ENCODE measurements around the gene PRLHR. TPM values are rescaled to one million over a fixed set of nuclear protein-coding genes. Genes with fewer than 3 reads are reported as not detected.

Gene PRLHR
- total RNA-seq, 4 donors from 2014 or later = 0.90 to 2.4 (median 2.1) TPM

- peaks cover 13 to 14% of the 10 kb centered on the region in 2 donors for H3K4me1 ChIP-seq
- DNase-seq = peak in 1 of 2 donors; percentile 75
- no peaks in the 10 kb centered on the region for H3K9me3 ChIP-seq
- H3K27ac ChIP-seq = peak overlapping the region; percentile 87 to 91
- H3K27me3 ChIP-seq = no peaks in the 10 kb centered on the region
- no peak overlapping the region for H3K4me3 ChIP-seq
- intact Hi-C loops (cut with DNase I; ENCODE audit: low total_unique reads) = no loop called here
- TF ChIP-seq CTCF (IDR thresholded peaks at IDR 0.05) = no peak
- no peak for TF ChIP-seq POLR2A (IDR thresholded peaks at IDR 0.05)
- H3K36me3 ChIP-seq = no peaks in the 10 kb centered on the region
These were observed 33.8 kb upstream of the PRLHR start for GRCh38 chr10:118629211-118629610.

- no peak overlapping the region for H3K4me3 ChIP-seq
- H3K27ac ChIP-seq = peak overlapping the region; percentile 83 to 87
These were observed 32.9 kb upstream of the PRLHR start for GRCh38 chr10:118628397-118628796.

GRCh38 chr10:118626953-118627352 is 31.5 kb upstream of the PRLHR start:
- no peak for DNase-seq
- intact Hi-C loops (cut with DNase I; ENCODE audit: low total_unique reads) = no loop called here

More at GRCh38 chr10:118628397-118628796, 32.9 kb upstream of the PRLHR start:
- TF ChIP-seq POLR2A (IDR thresholded peaks at IDR 0.05) (no peak), CTCF (IDR thresholded peaks at IDR 0.05) (no peak)
- Histone ChIP-seq H3K4me1 (peaks cover 13 to 14% of the 10 kb centered on the region in 2 donors), H3K36me3 (no peaks in the 10 kb centered on the region), H3K9me3 (no peaks in the 10 kb centered on the region), H3K27me3 (no peaks in the 10 kb centered on the region)
- intact Hi-C loops (cut with DNase I; ENCODE audit: low total_unique reads) = no loop called here
- DNase-seq = no peak

GRCh38 chr10:118625504-118625903 is 30.1 kb upstream of the PRLHR start:
- no peak overlapping the region for H3K4me3 ChIP-seq
- peak overlapping the region; percentile 83 to 87 for H3K27ac ChIP-seq
- intact Hi-C loops (cut with DNase I; ENCODE audit: low total_unique reads) = no loop called here
- H3K9me3 ChIP-seq = no peaks in the 10 kb centered on the region
- peaks cover 13 to 14% of the 10 kb centered on the region in 2 donors for H3K4me1 ChIP-seq
- TF ChIP-seq CTCF (IDR thresholded peaks at IDR 0.05) (no peak), POLR2A (IDR thresholded peaks at IDR 0.05) (peak in 1 of 2 donors; percentile 18)
- no peaks in the 10 kb centered on the region for H3K27me3 ChIP-seq
- no peaks in the 10 kb centered on the region for H3K36me3 ChIP-seq
- peak; percentile 62 to 77 for DNase-seq

More at GRCh38 chr10:118626953-118627352, 31.5 kb upstream of the PRLHR start:
- peak overlapping the region; percentile 83 to 87 for H3K27ac ChIP-seq
- H3K9me3 ChIP-seq = no peaks in the 10 kb centered on the region
- H3K27me3 ChIP-seq = no peaks in the 10 kb centered on the region
- H3K36me3 ChIP-seq = no peaks in the 10 kb centered on the region
- no peak for TF ChIP-seq CTCF (IDR thresholded peaks at IDR 0.05)
- TF ChIP-seq POLR2A (IDR thresholded peaks at IDR 0.05) = no peak
- peaks cover 13 to 14% of the 10 kb centered on the region in 2 donors for H3K4me1 ChIP-seq
- no peak overlapping the region for H3K4me3 ChIP-seq

- H3K4me3 ChIP-seq = no peak overlapping the region
- no peaks in the 10 kb centered on the region for H3K9me3 ChIP-seq
- no peak for DNase-seq
- H3K27ac ChIP-seq = peak overlapping the region; percentile 83 to 87
- no peak for TF ChIP-seq CTCF (IDR thresholded peaks at IDR 0.05)
- TF ChIP-seq POLR2A (IDR thresholded peaks at IDR 0.05) = no peak
- H3K27me3 ChIP-seq = no peaks in the 10 kb centered on the region
- H3K4me1 ChIP-seq = peaks cover 8% of the 10 kb centered on the region in 2 donors
- intact Hi-C loops (cut with DNase I; ENCODE audit: low total_unique reads) = no loop called here
- no peaks in the 10 kb centered on the region for H3K36me3 ChIP-seq
These were observed 29.3 kb upstream of the PRLHR start for GRCh38 chr10:118624747-118625146.

Measured in uterus (tissue), 4 donors.